CD4-positive, alpha-beta memory T cell (primary cell): ENCODE results near the gene ULK3. TPM values are rescaled to one million over a fixed set of nuclear protein-coding genes. Genes with fewer than 3 reads are reported as not detected.

Experiments
- CTCF ChIA-PET: fragments of 350-600 bp; sonication (Branson Sonifier 250); formaldehyde crosslinking; loops from one replicate; lab custom pipeline; 2021; ENCODE audit warnings: inconsistent platforms; ENCODE audit not compliant: partially characterized antibody; lab: Charles Lee
- POLR2A ChIA-PET: fragments of 350-600 bp; sonication (Branson Sonifier 250); formaldehyde crosslinking; loops from one replicate; lab custom pipeline; 2021; ENCODE audit not compliant: partially characterized antibody; lab: Charles Lee
- DNase-seq, 5 donors: peaks; one replicate each; pipeline versions ENCODE4 v3.0.0 to v3.0.0-alpha.2; 2020 to 2022; ENCODE audit warnings: mixed read lengths in 1 of 5
- H3K27ac ChIP-seq: one replicate; pipeline ENCODE4 v1.7.0; 2013; ENCODE audit warnings: low read depth, low read length
- H3K27me3 ChIP-seq: 2 replicates; pipeline ENCODE4 v1.7.0; 2013; ENCODE audit warnings: mild to moderate bottlenecking, low read length, moderate library complexity; ENCODE audit not compliant: insufficient read depth
- H3K36me3 ChIP-seq: 2 replicates; pipeline ENCODE4 v1.7.0; 2013; ENCODE audit warnings: mild to moderate bottlenecking, low read length, moderate library complexity; ENCODE audit not compliant: insufficient read depth
- H3K4me1 ChIP-seq: 2 replicates; pipeline ENCODE4 v1.7.0; 2013; ENCODE audit warnings: mild to moderate bottlenecking, low read length, moderate library complexity; ENCODE audit not compliant: insufficient read depth
- H3K4me3 ChIP-seq, 2 donors: one replicate each; pipeline ENCODE4 v1.7.0; 2013; ENCODE audit warnings: low read length in 2 of 2, mild to moderate bottlenecking in 1 of 2
- H3K9me3 ChIP-seq, 2 donors: one replicate each; pipeline ENCODE4 v1.7.0; 2013; ENCODE audit warnings: low read length in 2 of 2, control low read depth in 1 of 2; ENCODE audit not compliant: control insufficient read depth in 1 of 2
- H3K27ac Mint-ChIP-seq, 7 donors: one replicate each; pipeline ENCODE4 v1.8.0; 2020 to 2021; ENCODE audit warnings: mixed read lengths in 7 of 7, mild to moderate bottlenecking in 6 of 7, inconsistent platforms in 3 of 7, moderate library complexity in 3 of 7
- H3K27me3 Mint-ChIP-seq, 2 donors: one replicate each; pipeline ENCODE4 v1.8.0; 2020 to 2021; ENCODE audit warnings: mixed read lengths in 2 of 2
- H3K36me3 Mint-ChIP-seq, 2 donors: one replicate each; pipeline ENCODE4 v1.8.0; 2020 to 2021; ENCODE audit warnings: mixed read lengths in 2 of 2, inconsistent platforms in 1 of 2, mild to moderate bottlenecking in 1 of 2
- H3K4me1 Mint-ChIP-seq, 4 donors: one replicate each; pipeline ENCODE4 v1.8.0; 2020 to 2021; ENCODE audit warnings: mixed read lengths in 4 of 4, mild to moderate bottlenecking in 1 of 4
- H3K4me3 Mint-ChIP-seq, 8 donors: one replicate each; pipeline ENCODE4 v1.8.0; 2020 to 2021; ENCODE audit warnings: mixed read lengths in 8 of 8, mild to moderate bottlenecking in 7 of 8, moderate library complexity in 6 of 8, inconsistent platforms in 3 of 8
- H3K9me3 Mint-ChIP-seq, 8 donors: one replicate each; pipeline ENCODE4 v1.8.0; 2020 to 2021; ENCODE audit warnings: mixed read lengths in 8 of 8, mild to moderate bottlenecking in 5 of 8, inconsistent platforms in 3 of 8, moderate library complexity in 1 of 8
- intact Hi-C: fragments of 100-400 bp; cut with micrococcal nuclease; formaldehyde crosslinking; loops from one replicate; pipeline ENCODE4 v1.15.1; 2023
- polyA plus RNA-seq, 2 donors: library from polyadenylated mRNA; unstranded; fragments of 300-500 nt; fragmentation: Illumina TruSeq; gene quantifications; one replicate each; pipeline ENCODE4 v1.2.3, GENCODE V29; 2021
- total RNA-seq, 2 experiments: library from RNA; stranded (reverse); gene quantifications; one replicate each; pipeline ENCODE4 v1.2.3, GENCODE V29; 2021

ULK3 gene
- total and polyA plus RNA-seq, 4 experiments from 2014 or later: 33.6 to 88.3 (median 61.7) TPM

DNA sequence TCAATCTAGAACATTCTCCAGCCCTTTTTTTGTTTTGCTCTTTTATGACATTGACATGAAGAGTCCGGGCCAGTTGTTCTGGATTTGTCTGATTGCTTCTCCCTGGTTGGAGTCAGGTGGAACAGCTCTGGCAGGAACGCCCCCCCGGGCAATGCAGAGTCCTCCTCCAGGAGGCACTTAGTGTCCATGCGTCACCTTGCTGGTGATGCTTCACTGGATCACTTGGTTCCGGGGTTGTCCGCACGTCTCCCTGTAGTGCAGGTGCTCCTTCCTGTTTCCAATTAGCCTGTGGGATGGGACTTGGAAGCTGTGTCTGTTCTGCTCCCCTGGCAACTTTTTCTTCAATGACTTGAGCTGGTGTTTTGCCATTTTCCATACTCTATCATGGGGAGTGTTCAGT is 51.3 kb downstream of the ULK3 start:
- DNase-seq: no peak
- peaks cover 15 to 49% of the 10 kb centered on the region in 2 donors for H3K36me3 Mint-ChIP-seq
- peak overlapping the region in 7 of 8 donors; percentile 70 to 96 (median 75) for H3K4me3 Mint-ChIP-seq
- intact Hi-C loops: no loop called here
- Histone ChIP-seq H3K9me3 (no peaks in the 10 kb centered on the region), H3K27ac (peak overlapping the region; percentile 56), H3K27me3 (no peaks in the 10 kb centered on the region), H3K4me1 (peaks cover 99% of the 10 kb centered on the region), H3K36me3 (peaks cover 11% of the 10 kb centered on the region), H3K4me3 (peak overlapping the region in 1 of 2 donors; percentile 17)
- H3K27me3 Mint-ChIP-seq: no peaks in the 10 kb centered on the region
- H3K27ac Mint-ChIP-seq: peak overlapping the region; percentile 82 to 99 (median 93)
- H3K4me1 Mint-ChIP-seq: peaks cover 56 to 96% (median 82%) of the 10 kb centered on the region in 4 donors
- no peaks in the 10 kb centered on the region for H3K9me3 Mint-ChIP-seq
- CTCF ChIA-PET: interaction anchor here (1.0 to 36.4 kb wide), 6 partner anchors 3 to 174 kb away, joined by 3 to 1908 read pairs (median 46); partner anchors contain the start of genes CSK, LMAN1L and RPP25
- POLR2A ChIA-PET: interaction anchor here (0.8 to 24.9 kb wide), 4 partner anchors 2 to 110 kb away, joined by 3 to 1342 read pairs (median 694); partner anchors contain the start of gene CSK

DNA sequence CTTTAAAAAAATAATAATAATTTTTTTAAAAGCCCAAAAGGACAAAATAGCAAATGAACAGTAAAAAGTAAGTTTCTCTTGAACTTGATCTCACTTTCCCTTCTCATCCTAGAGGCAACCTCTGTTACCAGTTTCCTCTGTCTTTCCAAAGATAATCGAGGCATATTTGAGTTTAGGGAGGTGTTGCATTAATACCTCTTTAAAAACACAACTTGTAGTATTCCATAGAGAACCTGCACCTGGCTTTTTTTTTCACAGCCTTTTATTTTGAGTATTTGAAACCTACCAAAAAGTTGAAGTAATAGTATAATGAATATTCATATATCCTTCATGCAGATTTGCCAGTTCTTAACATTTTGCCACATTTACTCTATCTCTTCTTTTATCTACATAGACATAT is 51.9 kb downstream of the ULK3 start:
- H3K9me3 Mint-ChIP-seq: no peaks in the 10 kb centered on the region
- peaks cover 51 to 96% (median 82%) of the 10 kb centered on the region in 4 donors for H3K4me1 Mint-ChIP-seq
- H3K9me3 ChIP-seq: no peaks in the 10 kb centered on the region
- peak overlapping the region in 7 of 8 donors; percentile 70 to 96 (median 76) for H3K4me3 Mint-ChIP-seq
- POLR2A ChIA-PET: interaction anchor here (0.8 to 24.9 kb wide), 5 partner anchors 1 to 110 kb away, joined by 3 to 1342 read pairs (median 45); partner anchors contain the start of genes CSK and MPI
- peaks cover 11 to 48% of the 10 kb centered on the region in 2 donors for H3K36me3 Mint-ChIP-seq
- peak overlapping the region; percentile 86 for H3K27ac ChIP-seq
- intact Hi-C loops: no loop called here
- no peaks in the 10 kb centered on the region for H3K27me3 ChIP-seq
- DNase-seq: no peak
- H3K27ac Mint-ChIP-seq: peak overlapping the region; percentile 82 to 99 (median 92)
- H3K4me3 ChIP-seq: no peak overlapping the region
- peaks cover 11% of the 10 kb centered on the region for H3K36me3 ChIP-seq
- H3K4me1 ChIP-seq: peaks cover 99% of the 10 kb centered on the region
- H3K27me3 Mint-ChIP-seq: no peaks in the 10 kb centered on the region
- CTCF ChIA-PET: interaction anchor here (1.4 to 36.4 kb wide), 4 partner anchors 4 to 173 kb away, joined by 3 to 1908 read pairs (median 992); partner anchors contain the start of genes CSK and LMAN1L

DNA sequence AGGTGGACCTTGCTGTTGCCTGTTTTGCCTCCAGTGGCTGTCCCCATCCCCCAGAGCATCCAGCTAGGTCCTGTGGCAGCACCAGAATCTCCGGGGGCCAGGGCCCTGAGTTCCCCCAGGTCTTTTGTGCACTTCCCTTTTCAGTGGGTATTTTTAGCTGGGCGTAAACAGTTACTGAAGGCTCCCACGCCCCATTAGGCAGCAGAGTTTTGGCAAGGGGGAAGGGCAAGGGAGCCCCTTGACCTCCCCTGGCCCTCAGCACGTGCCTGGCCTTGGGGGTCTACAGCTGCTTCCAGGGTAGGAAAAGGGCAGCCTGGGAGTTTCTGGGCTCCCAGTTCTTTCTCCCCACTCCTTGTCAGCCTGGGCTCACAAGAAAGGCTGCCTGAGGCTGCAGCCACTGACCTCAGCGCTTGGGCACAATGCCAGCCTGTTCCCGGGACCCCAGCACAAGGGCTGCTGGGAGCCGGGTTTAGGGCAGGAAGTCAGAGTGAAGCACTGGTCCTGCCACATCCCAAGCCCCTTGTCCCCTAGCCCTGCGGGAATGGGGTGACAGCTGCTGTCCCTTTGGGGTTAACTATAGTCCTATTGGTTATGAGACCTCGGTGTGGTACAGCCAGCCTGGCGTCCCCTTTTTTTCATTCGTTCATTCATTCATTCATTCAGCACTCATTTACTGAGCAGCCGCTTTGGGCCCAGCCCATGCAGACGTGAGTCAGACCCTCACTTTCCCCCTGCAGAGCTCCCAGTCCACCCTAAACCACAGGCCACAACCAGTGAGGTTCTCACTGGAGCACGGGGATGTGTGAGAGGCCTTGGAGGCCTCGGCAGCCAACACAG is 52.7 kb downstream of the ULK3 start:
- Mint-ChIP-seq H3K4me1 (peaks cover 51 to 96% (median 81%) of the 10 kb centered on the region in 4 donors), H3K27me3 (no peaks in the 10 kb centered on the region), H3K4me3 (peak overlapping the region; percentile 85 to 96 (median 92)), H3K27ac (peak overlapping the region; percentile 95 to 99 (median 98)), H3K9me3 (peaks cover 0 to 3% (median 0%) of the 10 kb centered on the region in 8 donors), H3K36me3 (peaks cover 10 to 49% of the 10 kb centered on the region in 2 donors)
- POLR2A ChIA-PET: interaction anchor here (0.6 to 24.9 kb wide), 8 partner anchors 0 to 175 kb away, joined by 3 to 1342 read pairs (median 31); partner anchors contain the start of genes CLK3, CSK, MPI and ULK3
- Histone ChIP-seq H3K4me1 (peaks cover 99% of the 10 kb centered on the region), H3K27ac (peak overlapping the region; percentile 86), H3K4me3 (peak overlapping the region; percentile 7 to 69), H3K27me3 (no peaks in the 10 kb centered on the region), H3K36me3 (peaks cover 11% of the 10 kb centered on the region), H3K9me3 (no peaks in the 10 kb centered on the region)
- intact Hi-C loops: no loop called here
- CTCF ChIA-PET: interaction anchor here (9.3 to 36.4 kb wide), 3 partner anchors 5 to 157 kb away, joined by 77 to 1908 read pairs (median 1908); partner anchors contain the start of genes CSK and LMAN1L
- peak in 1 of 5 donors; percentile 76 for DNase-seq

DNA sequence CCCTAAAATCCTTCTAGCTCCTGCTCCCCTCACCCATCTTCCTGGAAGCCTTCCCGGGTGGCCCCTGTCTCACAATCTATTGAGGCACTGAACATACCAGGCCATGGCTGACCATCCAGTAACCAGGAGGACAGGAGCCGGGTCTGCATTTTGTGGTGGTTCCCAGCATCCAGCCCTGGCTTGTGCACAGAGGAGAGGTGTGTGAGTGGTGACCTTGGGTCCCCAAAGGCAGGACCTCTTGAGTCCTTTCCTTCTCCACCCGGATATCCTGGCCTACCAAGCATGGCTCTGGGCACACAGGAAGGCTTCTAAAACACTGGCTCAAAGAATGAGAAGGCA is 53.2 kb downstream of the ULK3 start:
- intact Hi-C loops: loop anchor here (1.0 to 5.0 kb wide), 3 partner anchors 8 to 172 kb away; partner anchors contain the start of genes CLK3 and COX5A
- H3K27ac Mint-ChIP-seq: peak overlapping the region; percentile 95 to 99 (median 98)

DNA sequence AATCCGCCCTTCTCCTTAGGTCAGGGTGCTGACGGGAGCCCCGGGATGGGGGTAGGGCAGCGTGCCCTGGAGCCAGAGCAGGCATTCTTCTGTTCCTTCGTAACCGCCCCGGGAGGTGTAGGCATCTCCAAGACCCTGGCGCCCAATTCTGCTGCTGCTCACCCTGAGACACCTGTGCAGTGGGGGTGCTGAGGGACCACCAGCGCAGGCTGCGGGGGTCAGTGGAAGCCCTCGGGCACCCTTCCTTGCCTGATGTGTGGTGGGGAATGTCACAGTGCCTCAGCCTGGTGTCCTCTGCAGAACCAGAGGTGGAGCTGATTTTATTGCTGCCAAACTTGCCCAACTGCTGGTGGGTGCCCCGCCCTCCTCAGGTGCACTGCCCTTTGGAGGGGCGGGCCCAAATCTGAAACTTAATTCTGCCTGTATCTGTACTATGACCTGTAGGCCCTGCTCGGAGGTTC is 53.8 kb downstream of the ULK3 start:
- POLR2A ChIA-PET: interaction anchor here (0.6 to 24.9 kb wide), 8 partner anchors 1 to 576 kb away, joined by 3 to 1342 read pairs (median 31); partner anchors contain the start of genes CLK3, CPLX3, CSK and FAM219B
- CTCF ChIA-PET: interaction anchor here (2.1 to 36.4 kb wide), 4 partner anchors 6 to 156 kb away, joined by 6 to 1908 read pairs (median 992); partner anchors contain the start of genes COX5A, CSK and LMAN1L

More for the DNA sequence above, 53.2 kb downstream of the ULK3 start:
- ChIA-PET CTCF (interaction anchor here (9.3 to 36.4 kb wide), 3 partner anchors 5 to 156 kb away, joined by 77 to 1908 read pairs (median 1908); partner anchors contain the start of genes CSK and LMAN1L), POLR2A (interaction anchor here (0.6 to 24.9 kb wide), 8 partner anchors 0 to 577 kb away, joined by 3 to 1342 read pairs (median 31); partner anchors contain the start of genes CLK3, CPLX3, CSK and FAM219B)
- H3K27me3 ChIP-seq: no peaks in the 10 kb centered on the region
- peaks cover 99% of the 10 kb centered on the region for H3K4me1 ChIP-seq
- H3K36me3 ChIP-seq: peaks cover 11% of the 10 kb centered on the region
- no peaks in the 10 kb centered on the region for H3K27me3 Mint-ChIP-seq
- peaks cover 49 to 96% (median 80%) of the 10 kb centered on the region in 4 donors for H3K4me1 Mint-ChIP-seq
- H3K4me3 Mint-ChIP-seq: peak overlapping the region; percentile 85 to 96 (median 92)
- no peaks in the 10 kb centered on the region for H3K9me3 ChIP-seq
- H3K4me3 ChIP-seq: peak overlapping the region; percentile 55 to 69
- peak overlapping the region; percentile 86 for H3K27ac ChIP-seq
- peaks cover 0 to 3% (median 0%) of the 10 kb centered on the region in 8 donors for H3K9me3 Mint-ChIP-seq
- peaks cover 13 to 50% of the 10 kb centered on the region in 2 donors for H3K36me3 Mint-ChIP-seq
- no peak for DNase-seq

DNA sequence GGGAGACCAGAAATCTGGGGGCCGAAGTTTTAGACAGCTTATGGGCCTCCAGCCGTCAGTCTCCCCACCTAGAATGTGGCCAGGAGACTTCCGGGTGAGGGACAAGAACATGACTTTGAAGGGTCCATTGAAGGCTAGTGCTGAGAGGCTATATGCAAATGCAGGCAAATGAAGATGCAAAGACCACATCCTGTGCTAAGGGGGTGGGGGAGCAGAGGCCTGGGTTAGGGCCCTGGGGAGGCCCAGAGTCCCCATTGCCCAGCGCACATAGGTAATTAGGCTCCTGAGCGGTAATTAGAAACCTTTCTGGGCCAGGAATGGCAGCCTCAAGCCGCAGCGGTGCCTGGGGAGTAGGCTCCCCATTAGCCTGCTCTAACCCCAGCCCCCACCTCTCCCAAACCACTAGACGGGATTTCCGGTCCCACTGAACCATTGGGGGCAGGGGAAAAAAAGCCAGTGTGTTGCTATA is 54.2 kb downstream of the ULK3 start:
- peak overlapping the region; percentile 95 to 99 (median 98) for H3K27ac Mint-ChIP-seq
- H3K9me3 Mint-ChIP-seq: peaks cover 0 to 3% (median 0%) of the 10 kb centered on the region in 8 donors
- Histone ChIP-seq H3K4me1 (peaks cover 97% of the 10 kb centered on the region), H3K4me3 (peak overlapping the region; percentile 55 to 69), H3K36me3 (peaks cover 11% of the 10 kb centered on the region), H3K9me3 (no peaks in the 10 kb centered on the region), H3K27ac (peak overlapping the region; percentile 86), H3K27me3 (no peaks in the 10 kb centered on the region)
- DNase-seq: peak; percentile 61 to 81 (median 64)
- CTCF ChIA-PET: interaction anchor here (0.7 to 36.4 kb wide), 14 partner anchors 6 to 172 kb away, joined by 3 to 1908 read pairs (median 6); partner anchors contain the start of genes CLK3, COX5A, CSK and LMAN1L
- peaks cover 13 to 50% of the 10 kb centered on the region in 2 donors for H3K36me3 Mint-ChIP-seq
- POLR2A ChIA-PET: interaction anchor here (0.8 to 24.9 kb wide), 16 partner anchors 1 to 666 kb away, joined by 3 to 1342 read pairs (median 12); partner anchors contain the start of genes CLK3, CSK, FAM219B and MAN2C1
- no peaks in the 10 kb centered on the region for H3K27me3 Mint-ChIP-seq
- H3K4me1 Mint-ChIP-seq: peaks cover 47 to 98% (median 78%) of the 10 kb centered on the region in 4 donors
- intact Hi-C loops: loop anchor here (1.0 to 5.0 kb wide), 3 partner anchors 7 to 171 kb away; partner anchors contain the start of genes CLK3 and COX5A
- H3K4me3 Mint-ChIP-seq: peak overlapping the region; percentile 85 to 96 (median 92)

More for the DNA sequence above, 53.8 kb downstream of the ULK3 start:
- Histone ChIP-seq H3K4me1 (peaks cover 98% of the 10 kb centered on the region), H3K27ac (peak overlapping the region; percentile 86), H3K9me3 (no peaks in the 10 kb centered on the region), H3K27me3 (no peaks in the 10 kb centered on the region), H3K4me3 (peak overlapping the region; percentile 55 to 69), H3K36me3 (peaks cover 11% of the 10 kb centered on the region)
- peak overlapping the region; percentile 95 to 99 (median 98) for H3K27ac Mint-ChIP-seq
- no peaks in the 10 kb centered on the region for H3K27me3 Mint-ChIP-seq
- intact Hi-C loops: loop anchor here (1.0 to 5.0 kb wide), 3 partner anchors 8 to 172 kb away; partner anchors contain the start of genes CLK3 and COX5A
- H3K36me3 Mint-ChIP-seq: peaks cover 13 to 49% of the 10 kb centered on the region in 2 donors
- DNase-seq: peak in 3 of 5 donors; percentile 39 to 67 (median 47)
- H3K4me3 Mint-ChIP-seq: peak overlapping the region; percentile 85 to 96 (median 92)
- H3K9me3 Mint-ChIP-seq: peaks cover 0 to 3% (median 0%) of the 10 kb centered on the region in 8 donors
- peaks cover 47 to 97% (median 78%) of the 10 kb centered on the region in 4 donors for H3K4me1 Mint-ChIP-seq
